Measurements from ENCODE around the gene ZNF232. TPM values are rescaled to one million over a fixed set of nuclear protein-coding genes. Genes with fewer than 3 reads are reported as not detected.
"Not testable (repeated sequence)": the region's sequence is repeated elsewhere in the genome, so short reads cannot be mapped to it uniquely, and the experiment has no call there.

ZNF232 gene
- total RNA-seq, 2 experiments from 2014 or later, result 16.5 to 19.3 TPM

- no peak for ATAC-seq
- POLR2A ChIA-PET, result interaction anchor here (0.6 to 1.4 kb wide), 3 partner anchors 14 to 226 kb away, joined by 3 to 9 read pairs (median 6); partner anchors contain the start of genes ZFP3 and ZNF232
- no peak for TF ChIP-seq CTCF (IDR thresholded peaks at IDR 0.05)
- Mint-ChIP-seq H3K9me3 (peaks cover 75% of the 10 kb centered on the region), H3K4me3 (no peak overlapping the region), H3K27ac (no peak overlapping the region), H3K27me3 (peaks cover 10% of the 10 kb centered on the region), H3K4me1 (ENCODE audit: low read depth) (peaks cover 13% of the 10 kb centered on the region), H3K36me3 (ENCODE audit: low read depth) (peaks cover 79% of the 10 kb centered on the region)
- intact Hi-C loops (cut with micrococcal nuclease), result no loop called here
- CTCF ChIA-PET, result interaction anchor here (1.4 kb wide), 1 partner anchor 17 kb away, joined by 6 read pairs; no protein-coding TSS in a partner anchor
- no peak for DNase-seq
These were observed 19.3 kb downstream of the ZNF232 start for GRCh38 chr17:5092218-5093010.

GRCh38 chr17:5080591-5080990, 31.1 kb downstream of the ZNF232 start:
- CTCF ChIA-PET, result interaction anchor here (1.1 to 3.3 kb wide), 2 partner anchors 30 to 33 kb away, joined by 4 to 16 read pairs; partner anchors contain the start of gene ZNF232
- no peak overlapping the region for H3K4me3 Mint-ChIP-seq

GRCh38 chr17:5078106-5079028, 33.3 kb downstream of the ZNF232 start, which contains the start of gene ZFP3:
Gene ZFP3, plus strand, starts transcription at chr17:5078467. Its CDS starts 13,038 bp downstream, at chr17:5091505.
- no peak for TF ChIP-seq CTCF (IDR thresholded peaks at IDR 0.05)
- Mint-ChIP-seq H3K4me3 (peak within 1 kb of the TSS; percentile 73), H3K27me3 (no peaks in the 10 kb centered on the region), H3K4me1 (ENCODE audit: low read depth) (peaks cover 28% of the 10 kb centered on the region), H3K9me3 (peaks cover 5% of the 10 kb centered on the region), H3K27ac (peak within 1 kb of the TSS; percentile 85), H3K36me3 (ENCODE audit: low read depth) (peaks cover 22% of the 10 kb centered on the region)
- ChIA-PET POLR2A (interaction anchor here (0.7 to 2.4 kb wide), 9 partner anchors 11 to 141 kb away, joined by 3 to 12 read pairs (median 5); no protein-coding TSS in a partner anchor), CTCF (interaction anchor here (0.7 to 3.3 kb wide), 6 partner anchors 11 to 84 kb away, joined by 3 to 16 read pairs (median 4); partner anchors contain the start of gene ZNF232)
- ATAC-seq, result peak; percentile 87
- DNase-seq, result peak; percentile 89
- intact Hi-C loops (cut with micrococcal nuclease), result no loop called here

More at GRCh38 chr17:5080591-5080990, 31.1 kb downstream of the ZNF232 start:
- intact Hi-C loops (cut with micrococcal nuclease), result no loop called here
- no peaks in the 10 kb centered on the region for H3K27me3 Mint-ChIP-seq
- POLR2A ChIA-PET, result interaction anchor here (0.9 to 1.3 kb wide), 4 partner anchors 9 to 130 kb away, joined by 3 to 4 read pairs (median 3); no protein-coding TSS in a partner anchor
- no peak for TF ChIP-seq CTCF (IDR thresholded peaks at IDR 0.05)
- ATAC-seq (no peak), DNase-seq (peak; percentile 11)
- peaks cover 28% of the 10 kb centered on the region for H3K4me1 Mint-ChIP-seq (ENCODE audit: low read depth)
- peaks cover 37% of the 10 kb centered on the region for H3K36me3 Mint-ChIP-seq (ENCODE audit: low read depth)
- peaks cover 15% of the 10 kb centered on the region for H3K9me3 Mint-ChIP-seq
- H3K27ac Mint-ChIP-seq, result no peak overlapping the region

- Mint-ChIP-seq H3K27me3 (no peaks in the 10 kb centered on the region), H3K36me3 (ENCODE audit: low read depth) (peaks cover 18% of the 10 kb centered on the region), H3K4me3 (peak overlapping the region; percentile 73), H3K4me1 (ENCODE audit: low read depth) (peaks cover 28% of the 10 kb centered on the region), H3K9me3 (peaks cover under 1% of the 10 kb centered on the region), H3K27ac (peak overlapping the region; percentile 85)
- DNase-seq (no peak), ATAC-seq (no peak)
- CTCF ChIA-PET, result interaction anchor here (1.4 to 1.5 kb wide), 2 partner anchors 16 to 47 kb away, joined by 4 to 5 read pairs; no protein-coding TSS in a partner anchor
- POLR2A ChIA-PET, result interaction anchor here (0.7 to 2.4 kb wide), 4 partner anchors 12 to 141 kb away, joined by 3 to 12 read pairs (median 3); no protein-coding TSS in a partner anchor
- intact Hi-C loops (cut with micrococcal nuclease), result no loop called here
- no peak for TF ChIP-seq CTCF (IDR thresholded peaks at IDR 0.05)
These were observed 33.9 kb downstream of the ZNF232 start for GRCh38 chr17:5077781-5078105.

GRCh38 chr17:5077275-5077674, 34.4 kb downstream of the ZNF232 start:
- ChIA-PET POLR2A (interaction anchor here (0.7 to 2.4 kb wide), 4 partner anchors 12 to 140 kb away, joined by 3 to 12 read pairs (median 3); no protein-coding TSS in a partner anchor), CTCF (interaction anchor here (1.4 to 1.5 kb wide), 2 partner anchors 15 to 46 kb away, joined by 4 to 5 read pairs; no protein-coding TSS in a partner anchor)
- ATAC-seq; H3K9me3 Mint-ChIP-seq; H3K27me3 Mint-ChIP-seq; DNase-seq; intact Hi-C loops (cut with micrococcal nuclease): not testable (repeated sequence)
- Mint-ChIP-seq H3K4me1 (ENCODE audit: low read depth) (peaks cover 28% of the 10 kb centered on the region), H3K4me3 (peak overlapping the region; percentile 73), H3K36me3 (ENCODE audit: low read depth) (peaks cover 14% of the 10 kb centered on the region), H3K27ac (peak overlapping the region; percentile 85)

DNA sequence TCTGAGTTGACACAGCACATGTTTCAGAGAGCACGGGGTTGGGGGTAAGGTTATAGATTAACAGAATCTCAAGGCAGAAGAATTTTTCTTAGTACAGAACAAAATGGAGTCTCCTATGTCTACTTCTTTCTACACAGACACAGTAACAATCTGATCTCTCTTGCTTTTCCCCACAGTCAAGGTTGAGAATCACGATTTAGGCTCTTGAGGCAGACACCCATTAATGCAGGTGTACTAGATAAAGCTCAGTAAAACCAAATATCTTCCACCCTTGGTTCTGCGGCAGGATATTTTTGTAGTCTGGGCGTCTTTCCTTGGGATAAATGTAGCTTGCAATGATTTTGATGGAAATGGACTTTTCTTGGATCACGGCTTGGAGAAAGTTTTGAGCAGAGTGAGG, 36.2 kb downstream of the ZNF232 start:
- intact Hi-C loops (cut with micrococcal nuclease); H3K27me3 Mint-ChIP-seq; ATAC-seq; H3K27ac Mint-ChIP-seq; CTCF ChIA-PET; H3K9me3 Mint-ChIP-seq; H3K4me3 Mint-ChIP-seq; H3K36me3 Mint-ChIP-seq (ENCODE audit: low read depth); DNase-seq: not testable (repeated sequence)
- POLR2A ChIA-PET, result interaction anchor here (0.7 kb wide), 1 partner anchor 1542 kb away, joined by 4 read pairs; no protein-coding TSS in a partner anchor
- H3K4me1 Mint-ChIP-seq (ENCODE audit: low read depth), result peaks cover 22% of the 10 kb centered on the region

Measured in activated CD8-positive, alpha-beta T cell treated with anti-CD3 and anti-CD28 coated beads for 36 hours (primary cell).